Endothelial cell of umbilical vein (primary cell): ENCODE results near the gene RASAL2. TPM values are rescaled to one million over a fixed set of nuclear protein-coding genes. Genes with fewer than 3 reads are reported as not detected.

Source experiments
- BruUV-seq: library from RNA; stranded (reverse); fragments of 400-500 nt; replicated peaks from 2 replicates; lab custom pipeline; 2021; lab: Mats Ljungman, UMichigan
- CTCF ChIA-PET: fragments of 300-600, 350-600 bp; sonication (Branson Sonifier 250); formaldehyde crosslinking; loops from one replicate; lab custom pipeline; 2021; ENCODE audit warnings: antibody characterized with exemption, inconsistent platforms; lab: Charles Lee
- POLR2A ChIA-PET: fragments of 300-600, 350-600 bp; sonication (Branson Sonifier 250); formaldehyde crosslinking; loops from one replicate; lab custom pipeline; 2021; ENCODE audit warnings: antibody characterized with exemption, inconsistent platforms; lab: Charles Lee
- DNase-seq: peaks from one replicate; pipeline ENCODE4 v3.0.0-alpha.2; 2011; ENCODE audit warnings: low read depth, low spot score
- FAIRE-seq: peaks from 2 replicates; lab custom pipeline; 2011; peaks lifted over from hg19 to GRCh38; lab: Jason Lieb, UNC
- H2AFZ ChIP-seq: 2 replicates; pipeline ENCODE4 v1.6.0; 2012; ENCODE audit warnings: low read depth, low read length, control low read depth, inconsistent platforms
- H3K27ac ChIP-seq: 2 replicates; pipeline ENCODE4 v1.5.1; 2011; ENCODE audit warnings: low read depth, mild to moderate bottlenecking, control low read depth, low read length, moderate library complexity; ENCODE audit not compliant: insufficient read depth
- H3K27me3 ChIP-seq, 2 experiments: 2 replicates each; pipeline versions ENCODE4 v1.6.0 to v1.6.1; 2011; ENCODE audit warnings: low read length in 2 of 2, mixed read lengths in 1 of 2; ENCODE audit not compliant: control insufficient read depth in 2 of 2, insufficient read depth in 2 of 2
- H3K36me3 ChIP-seq, 2 experiments: 2 replicates in 1 of 2; 3 replicates in 1 of 2; pipeline ENCODE4 v1.5.1; 2011; ENCODE audit warnings: low read length in 2 of 2, mild to moderate bottlenecking in 1 of 2, moderate library complexity in 1 of 2; ENCODE audit not compliant: control insufficient read depth in 2 of 2, insufficient read depth in 2 of 2; ENCODE audit errors: extremely low read depth in 1 of 2
- H3K4me1 ChIP-seq: 3 replicates; pipeline ENCODE4 v1.5.1; 2011; ENCODE audit warnings: mild to moderate bottlenecking, low read length; ENCODE audit not compliant: control insufficient read depth, insufficient read depth; ENCODE audit errors: extremely low read depth
- H3K4me2 ChIP-seq: 2 replicates; pipeline ENCODE4 v1.6.1; 2011; ENCODE audit warnings: low read length, control low read depth, mixed read lengths; ENCODE audit not compliant: insufficient read depth
- H3K4me3 ChIP-seq, 3 experiments: fragments of 200-600 bp in 1 of 3; sonication (generic), shearing (Covaris generic) in 1 of 3; replicated peaks in 1 of 3; 2 replicates each; pipeline ENCODE4 v1.5.1; 2011 to 2016; ENCODE audit warnings: control low read depth in 3 of 3, low read length in 3 of 3, mild to moderate bottlenecking in 2 of 3, inconsistent platforms in 1 of 3, low read depth in 1 of 3, moderate library complexity in 1 of 3; ENCODE audit not compliant: insufficient read depth in 1 of 3
- H3K79me2 ChIP-seq: 2 replicates; pipeline ENCODE4 v1.6.0; 2012; ENCODE audit warnings: low read length, inconsistent platforms; ENCODE audit not compliant: control insufficient read depth, insufficient read depth
- H3K9ac ChIP-seq: replicated peaks from 2 replicates; pipeline ENCODE3; 2011; ENCODE audit warnings: low read length, control low read depth; ENCODE audit not compliant: insufficient read depth; ENCODE audit errors: extremely low read depth
- H3K9me1 ChIP-seq: replicated peaks from 3 replicates; pipeline ENCODE4 v1.6.0; 2011; ENCODE audit warnings: mild to moderate bottlenecking, low read length; ENCODE audit not compliant: control insufficient read depth, insufficient read depth; ENCODE audit errors: extremely low read depth
- H3K9me3 ChIP-seq: replicated peaks from 2 replicates; pipeline ENCODE4 v1.5.1; 2012; ENCODE audit warnings: low read length, inconsistent platforms; ENCODE audit not compliant: control insufficient read depth, insufficient read depth
- H4K20me1 ChIP-seq: replicated peaks from 2 replicates; pipeline ENCODE3; 2011; ENCODE audit warnings: mild to moderate bottlenecking, low read length; ENCODE audit not compliant: control insufficient read depth, insufficient read depth; ENCODE audit errors: extremely low read depth
- EZH2 ChIP-seq: IDR thresholded peaks from 2 replicates; pipeline ENCODE4 v1.6.1; 2012; ENCODE audit warnings: borderline replicate concordance, low read depth, mild to moderate bottlenecking, moderate library complexity, low read length, inconsistent platforms; ENCODE audit not compliant: severe bottlenecking
- JUN ChIP-seq: IDR thresholded peaks from 2 replicates; pipeline ENCODE4 v1.6.1; 2011; ENCODE audit warnings: borderline replicate concordance, low read depth; ENCODE audit not compliant: insufficient read length, insufficient read depth
- MAX ChIP-seq: IDR thresholded peaks from 2 replicates; pipeline ENCODE4 v1.6.1; 2011; ENCODE audit not compliant: insufficient read depth, insufficient read length
- POLR2A ChIP-seq: IDR thresholded peaks from 2 replicates; pipeline ENCODE4 v1.6.1; 2012; ENCODE audit warnings: low read depth, mild to moderate bottlenecking, control low read depth, low read length
- POLR2AphosphoS5 ChIP-seq: IDR thresholded peaks from 2 replicates; pipeline ENCODE4 v1.6.1; 2012; ENCODE audit warnings: low read depth, mild to moderate bottlenecking, control low read depth, low read length, moderate library complexity; ENCODE audit not compliant: insufficient read depth
- dilution Hi-C: fragments of 300-500 bp; cut with MboI; formaldehyde crosslinking; loops from one replicate; pipeline ENCODE4 v1.15.0; 2019; ENCODE audit warnings: low sequenced_read_pairs; ENCODE audit not compliant: extremely low pct_ligation_motif_present
- intact Hi-C: fragments of 100-400 bp; cut with micrococcal nuclease; formaldehyde crosslinking; loops from one replicate; pipeline ENCODE4 v1.10.0; 2022
- polyA plus RNA-seq, 4 experiments: library from polyadenylated mRNA; depleted of rRNA in 3 of 4; stranded (reverse) in 3 of 4; unstranded in 1 of 4; fragments of >200 nt; gene quantifications; 2 replicates each; pipeline versions ENCODE4 v1.2.1 to v1.2.3, GENCODE V29; 2011 to 2012; ENCODE audit warnings: missing spikeins in 1 of 4
- total RNA-seq: library from RNA; stranded (reverse); gene quantifications from 2 replicates; pipeline ENCODE4 v1.2.3, GENCODE V29; 2021
- TF ChIP-seq, protein P1 (sequence below), 2 donors: IDR thresholded peaks; 1 replicate in 1 of 2; 2 replicates in 1 of 2; pipeline ENCODE4 v1.5.1; 2011; ENCODE audit warnings: low read length in 2 of 2, mild to moderate bottlenecking in 2 of 2, moderate library complexity in 2 of 2, control low read depth in 1 of 2, inconsistent platforms in 1 of 2, low read depth in 1 of 2; ENCODE audit not compliant: insufficient read depth in 1 of 2; ENCODE audit errors: extremely low read depth in 1 of 2

Gene RASAL2
- total and polyA plus RNA-seq, 2 donors (not counting 3 experiments of a cell fraction or from before 2014, with no cell fraction given): 12.5 to 15.5 TPM

DNA sequence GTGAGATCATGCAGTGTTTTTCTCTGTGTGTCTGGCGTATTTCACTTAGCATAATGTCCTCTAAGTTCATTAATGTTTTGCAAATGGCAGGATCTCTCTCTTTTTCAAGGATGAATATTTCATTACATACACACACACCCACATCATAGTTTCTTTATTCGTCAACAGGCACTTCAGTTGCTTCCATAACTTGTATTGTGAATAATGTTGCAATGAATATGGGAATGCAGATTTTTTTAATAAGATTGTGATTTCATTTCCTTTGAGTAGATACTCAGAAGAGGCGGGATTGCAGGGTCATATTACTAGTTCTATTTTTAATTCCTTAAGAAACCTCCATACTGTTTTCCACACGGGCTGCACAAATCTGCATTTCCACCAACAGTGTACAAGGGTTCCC, 268.8 kb downstream of the RASAL2 start:
- dilution Hi-C loops: no loop called here
- Histone ChIP-seq H3K27ac (no peak overlapping the region), H3K9me1 (no peaks in the 10 kb centered on the region), H3K9me3 (no peaks in the 10 kb centered on the region), H3K4me1 (no peaks in the 10 kb centered on the region), H3K4me2 (no peak overlapping the region), H3K79me2 (no peaks in the 10 kb centered on the region), H4K20me1 (no peaks in the 10 kb centered on the region), H3K36me3 (no peaks in the 10 kb centered on the region), H3K9ac (no peak overlapping the region), H3K27me3 (no peaks in the 10 kb centered on the region), H2AFZ (no peak overlapping the region), H3K4me3 (no peak overlapping the region)
- FAIRE-seq: no peak
- intact Hi-C loops: no loop called here
- CTCF ChIA-PET: no interaction called here
- BruUV-seq: no TSS peak
- POLR2A ChIA-PET: no interaction called here
- no peak for TF ChIP-seq MAX
- no peak for TF ChIP-seq JUN
- no peak for TF ChIP-seq POLR2AphosphoS5
- TF ChIP-seq EZH2: no peak
- DNase-seq: no peak

DNA sequence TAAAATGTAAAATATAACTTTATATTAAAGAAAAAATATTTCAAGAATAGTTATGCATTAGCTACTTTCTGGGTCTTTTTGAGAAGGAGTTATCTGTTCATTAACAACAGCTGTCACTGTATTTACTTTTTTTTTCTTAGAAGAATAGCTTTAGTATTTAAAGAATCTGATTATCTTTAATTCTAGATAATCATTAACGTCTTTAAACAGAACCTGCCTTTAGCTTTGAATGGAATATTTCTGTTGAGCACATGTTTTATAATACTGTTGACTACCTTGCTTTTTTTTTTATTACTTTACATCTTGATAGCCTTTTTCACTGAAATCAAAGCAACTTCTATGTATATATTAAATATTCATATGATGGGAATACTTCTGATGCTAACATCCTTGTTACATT, 270.9 kb downstream of the RASAL2 start:
- Histone ChIP-seq H3K9me3 (no peaks in the 10 kb centered on the region), H3K36me3 (no peaks in the 10 kb centered on the region), H3K4me2 (no peak overlapping the region), H3K4me1 (no peaks in the 10 kb centered on the region), H4K20me1 (no peaks in the 10 kb centered on the region), H3K27ac (no peak overlapping the region), H3K9me1 (no peaks in the 10 kb centered on the region), H3K27me3 (no peaks in the 10 kb centered on the region), H3K4me3 (no peak overlapping the region), H3K79me2 (no peaks in the 10 kb centered on the region), H2AFZ (no peak overlapping the region), H3K9ac (no peak overlapping the region)
- DNase-seq (no peak), FAIRE-seq (no peak)
- dilution Hi-C loops (no loop called here), intact Hi-C loops (no loop called here)
- no TSS peak for BruUV-seq
- POLR2A ChIA-PET: no interaction called here
- CTCF ChIA-PET: interaction anchor here (0.7 to 0.8 kb wide), 2 partner anchors 11 to 20 kb away, joined by 3 read pairs; no protein-coding TSS in a partner anchor
- TF ChIP-seq POLR2A: no peak
- TF ChIP-seq, protein P1, sequence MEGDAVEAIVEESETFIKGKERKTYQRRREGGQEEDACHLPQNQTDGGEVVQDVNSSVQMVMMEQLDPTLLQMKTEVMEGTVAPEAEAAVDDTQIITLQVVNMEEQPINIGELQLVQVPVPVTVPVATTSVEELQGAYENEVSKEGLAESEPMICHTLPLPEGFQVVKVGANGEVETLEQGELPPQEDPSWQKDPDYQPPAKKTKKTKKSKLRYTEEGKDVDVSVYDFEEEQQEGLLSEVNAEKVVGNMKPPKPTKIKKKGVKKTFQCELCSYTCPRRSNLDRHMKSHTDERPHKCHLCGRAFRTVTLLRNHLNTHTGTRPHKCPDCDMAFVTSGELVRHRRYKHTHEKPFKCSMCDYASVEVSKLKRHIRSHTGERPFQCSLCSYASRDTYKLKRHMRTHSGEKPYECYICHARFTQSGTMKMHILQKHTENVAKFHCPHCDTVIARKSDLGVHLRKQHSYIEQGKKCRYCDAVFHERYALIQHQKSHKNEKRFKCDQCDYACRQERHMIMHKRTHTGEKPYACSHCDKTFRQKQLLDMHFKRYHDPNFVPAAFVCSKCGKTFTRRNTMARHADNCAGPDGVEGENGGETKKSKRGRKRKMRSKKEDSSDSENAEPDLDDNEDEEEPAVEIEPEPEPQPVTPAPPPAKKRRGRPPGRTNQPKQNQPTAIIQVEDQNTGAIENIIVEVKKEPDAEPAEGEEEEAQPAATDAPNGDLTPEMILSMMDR (IDR thresholded peaks at IDR 0.05; ENCODE audit: extremely low read depth in 1 of 2, insufficient read depth in 1 of 2, low read depth in 1 of 2, low read length in 2 of 2): no peak
